GM12878 (cell line): Measurements from ENCODE around the gene TMPRSS6. TPM values are rescaled to one million over a fixed set of nuclear protein-coding genes. Genes with fewer than 3 reads are reported as not detected.

ENCODE experiments used
- ATAC-seq: fragments of 200-7000 bp; cut with Tn5 transposase; 3 replicates; pipeline ENCODE4 v1.9.1; 2020; ENCODE audit warnings: mild to moderate bottlenecking, moderate library complexity
- BruUV-seq: library from RNA; stranded (reverse); fragments of 400-500 nt; replicated peaks from 2 replicates; lab custom pipeline; 2021; lab: Mats Ljungman, UMichigan
- CTCF ChIA-PET: fragments of 300-600 bp; sonication (Branson Sonifier 250); formaldehyde crosslinking; extraction: SDS; loops from one replicate; lab custom pipeline; 2021; ENCODE audit warnings: inconsistent platforms; lab: Yijun Ruan, JAX
- POLR2A ChIA-PET: fragments of 350-600 bp; formaldehyde crosslinking; extraction: SDS; loops from one replicate; lab custom pipeline; 2021; ENCODE audit warnings: inconsistent platforms; lab: Charles Lee
- RAD21 ChIA-PET: fragments of 300-600 bp; sonication (Branson Sonifier 250); formaldehyde crosslinking; loops from one replicate; lab custom pipeline; 2023; ENCODE audit warnings: antibody characterized with exemption; ENCODE audit not compliant: unreplicated experiment; lab: Charles Lee
- SMC1A ChIA-PET: fragments of 300-600 bp; sonication (Branson Sonifier 250); formaldehyde crosslinking; loops from one replicate; lab custom pipeline; 2023; ENCODE audit not compliant: unreplicated experiment, uncharacterized antibody; lab: Charles Lee
- DNase-seq: peaks from one replicate; pipeline ENCODE4 v3.0.0-alpha.2; 2011; ENCODE audit warnings: low read depth, low spot score
- FAIRE-seq: peaks from 3 replicates; lab custom pipeline; 2011; peaks lifted over from hg19 to GRCh38; lab: Jason Lieb, UNC
- H2AFZ ChIP-seq: 2 replicates; pipeline ENCODE4 v1.6.0; 2011; ENCODE audit warnings: low read depth, low read length, control low read depth; ENCODE audit not compliant: control insufficient read depth
- H3K27ac ChIP-seq: 2 replicates; pipeline ENCODE4 v1.5.1; 2011; ENCODE audit warnings: control low read depth; ENCODE audit not compliant: control insufficient read depth, insufficient read depth
- H3K27me3 ChIP-seq, 2 experiments: replicated peaks in 1 of 2; 2 replicates each; pipeline versions ENCODE4 v1.6.0 to v1.6.1; 2011; ENCODE audit warnings: low read length in 1 of 2; ENCODE audit not compliant: control insufficient read depth in 2 of 2, insufficient read depth in 2 of 2
- H3K36me3 ChIP-seq, 2 experiments: 2 replicates each; pipeline ENCODE4 v1.5.1; 2011; ENCODE audit warnings: low read length in 1 of 2; ENCODE audit not compliant: control insufficient read depth in 2 of 2, insufficient read depth in 2 of 2
- H3K4me1 ChIP-seq: 2 replicates; pipeline ENCODE4 v1.6.1; 2011; ENCODE audit warnings: mild to moderate bottlenecking, low read length, moderate library complexity, mixed read lengths; ENCODE audit not compliant: control insufficient read depth, insufficient read depth
- H3K4me2 ChIP-seq: 2 replicates; pipeline ENCODE4 v1.6.0; 2011; ENCODE audit warnings: control low read depth; ENCODE audit not compliant: control insufficient read depth, insufficient read depth
- H3K4me3 ChIP-seq: fragments of 200-600 bp; sonication (generic); 2 replicates; pipeline ENCODE4 v1.5.1; 2016
- H3K79me2 ChIP-seq: 2 replicates; pipeline ENCODE4 v1.6.0; 2011; ENCODE audit warnings: low read length; ENCODE audit not compliant: control insufficient read depth, insufficient read depth
- H3K9ac ChIP-seq: 2 replicates; pipeline ENCODE4 v1.8.0; 2011; ENCODE audit warnings: low read length, control low read depth, mixed read lengths; ENCODE audit not compliant: control insufficient read depth, insufficient read depth
- H3K9me3 ChIP-seq: replicated peaks from 3 replicates; pipeline ENCODE4 v1.5.1; 2011; ENCODE audit warnings: mild to moderate bottlenecking, low read length; ENCODE audit not compliant: control insufficient read depth, insufficient read depth
- H4K20me1 ChIP-seq: 2 replicates; pipeline ENCODE4 v1.6.0; 2011; ENCODE audit not compliant: control insufficient read depth, insufficient read depth
- BMI1 ChIP-seq: fragments of 450-650 bp; IDR thresholded peaks from 2 replicates; pipeline ENCODE4 v1.6.1; 2016; ENCODE audit warnings: mild to moderate bottlenecking, moderate library complexity, borderline replicate concordance
- HCFC1 ChIP-seq: fragments of 150-350 bp; IDR thresholded peaks from 2 replicates; pipeline ENCODE4 v1.6.1; 2014; ENCODE audit warnings: low read length
- MEF2A ChIP-seq: IDR thresholded peaks from 2 replicates; pipeline ENCODE4 v1.6.1; 2011; ENCODE audit warnings: low read depth, mild to moderate bottlenecking, low read length, moderate library complexity; ENCODE audit not compliant: insufficient read depth
- MEF2B ChIP-seq: fragments of 450-650 bp; IDR thresholded peaks from 2 replicates; pipeline ENCODE4 v1.6.1; 2018; ENCODE audit warnings: mild to moderate bottlenecking, moderate library complexity; ENCODE audit not compliant: partially characterized antibody, poor library complexity, severe bottlenecking
- MYC ChIP-seq: IDR thresholded peaks from 2 replicates; pipeline ENCODE4 v1.6.1; 2011; ENCODE audit warnings: mild to moderate bottlenecking, low read length, moderate library complexity, inconsistent platforms; ENCODE audit not compliant: insufficient read depth, insufficient replicate concordance, insufficient read length, severe bottlenecking
- NBN ChIP-seq: fragments of 450-650 bp; IDR thresholded peaks from 2 replicates; pipeline ENCODE4 v1.6.1; 2016
- POLR2AphosphoS2 ChIP-seq: IDR thresholded peaks from 2 replicates; pipeline ENCODE4 v1.6.1; 2011; ENCODE audit warnings: low read depth, mild to moderate bottlenecking, low read length, improper control_type of control experiment, moderate library complexity
- POLR2AphosphoS5 ChIP-seq: IDR thresholded peaks from 2 replicates; pipeline ENCODE4 v1.6.1; 2011; ENCODE audit warnings: mild to moderate bottlenecking, low read length, inconsistent platforms
- RELA ChIP-seq: fragments of 450-650 bp; IDR thresholded peaks from 2 replicates; pipeline ENCODE4 v1.8.0; 2014; ENCODE audit warnings: borderline replicate concordance; ENCODE audit not compliant: partially characterized antibody
- WGBS: methylation state at CpG from one replicate; pipeline ENCODE4 v1.1.6; 2016; ENCODE audit warnings: low lambda C conversion rate; ENCODE audit not compliant: insufficient replicate concordance, insufficient coverage; ENCODE audit errors: missing lambda C conversion rate; 5-methylcytosine and 5-hydroxymethylcytosine counted together
- in situ Hi-C: fragments of 300-500 bp; cut with MboI; formaldehyde crosslinking; loops from 9 replicates; pipeline ENCODE4 v1.14.3; 2018; ENCODE audit warnings: mixed read lengths
- intact Hi-C: fragments of 100-400 bp; cut with micrococcal nuclease; formaldehyde crosslinking; loops from one replicate; pipeline ENCODE4 v1.14.2; 2022; ENCODE audit not compliant: unreplicated experiment
- polyA plus RNA-seq, 11 experiments: library from polyadenylated mRNA; depleted of rRNA in 4 of 11; unstranded in 6 of 11; stranded (reverse) in 5 of 11; fragments of >200 nt; fragmentation: Nextera tagmentation in 4 of 11; fragmentation: Illumina TruSeq in 1 of 11; extraction: Ambion mirVana in 4 of 11; extraction: Trizol in 1 of 11; gene quantifications; 1 replicate in 1 of 11; 2 replicates in 10 of 11; pipeline versions ENCODE4 v1.2.1 to v1.2.3, GENCODE V29; 2011 to 2016; ENCODE audit warnings: inconsistent platforms in 2 of 11, missing spikeins in 2 of 11, low read depth in 1 of 11
- total RNA-seq, 4 experiments: library from RNA; depleted of rRNA in 3 of 4; stranded (reverse); fragments of >200 nt in 3 of 4; fragmentation: Illumina TruSeq in 1 of 4; extraction: Trizol in 1 of 4; gene quantifications; 2 replicates each; pipeline versions ENCODE4 v1.2.1 to v1.2.3, GENCODE V29; 2013 to 2021
- TF ChIP-seq, protein P1 (sequence below): fragments of 450-650 bp; IDR thresholded peaks from 2 replicates; pipeline ENCODE4 v1.6.1; 2017; ENCODE audit warnings: antibody characterized with exemption, mild to moderate bottlenecking, moderate library complexity

Gene TMPRSS6
- total and polyA plus RNA-seq, 10 of the 15 experiments (the other 5 are each of a cell fraction or from before 2014, with no cell fraction given) = 0.06 to 0.69 (median 0.19) TPM; not detected in 6

DNA sequence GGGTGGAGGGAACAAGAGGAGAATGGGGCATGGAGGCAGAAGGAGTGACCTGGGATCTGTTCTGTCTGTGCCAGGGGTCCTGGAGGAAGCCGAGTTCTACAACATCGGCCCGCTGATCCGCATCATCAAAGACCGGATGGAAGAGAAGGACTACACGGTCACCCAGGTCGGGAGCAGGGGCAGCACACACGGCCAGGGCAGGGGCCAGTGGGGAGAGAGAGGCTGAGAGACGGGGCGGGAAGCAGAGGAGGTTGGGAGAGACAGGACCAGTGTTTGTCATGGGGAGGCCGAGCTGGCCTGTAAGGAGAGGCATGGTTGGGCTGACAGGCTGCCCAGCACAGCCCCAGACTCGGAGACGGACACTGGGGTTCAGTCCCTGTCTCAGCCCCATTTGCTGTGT, 53.3 kb downstream of the TMPRSS6 start (continued):
- TF ChIP-seq, protein P1, sequence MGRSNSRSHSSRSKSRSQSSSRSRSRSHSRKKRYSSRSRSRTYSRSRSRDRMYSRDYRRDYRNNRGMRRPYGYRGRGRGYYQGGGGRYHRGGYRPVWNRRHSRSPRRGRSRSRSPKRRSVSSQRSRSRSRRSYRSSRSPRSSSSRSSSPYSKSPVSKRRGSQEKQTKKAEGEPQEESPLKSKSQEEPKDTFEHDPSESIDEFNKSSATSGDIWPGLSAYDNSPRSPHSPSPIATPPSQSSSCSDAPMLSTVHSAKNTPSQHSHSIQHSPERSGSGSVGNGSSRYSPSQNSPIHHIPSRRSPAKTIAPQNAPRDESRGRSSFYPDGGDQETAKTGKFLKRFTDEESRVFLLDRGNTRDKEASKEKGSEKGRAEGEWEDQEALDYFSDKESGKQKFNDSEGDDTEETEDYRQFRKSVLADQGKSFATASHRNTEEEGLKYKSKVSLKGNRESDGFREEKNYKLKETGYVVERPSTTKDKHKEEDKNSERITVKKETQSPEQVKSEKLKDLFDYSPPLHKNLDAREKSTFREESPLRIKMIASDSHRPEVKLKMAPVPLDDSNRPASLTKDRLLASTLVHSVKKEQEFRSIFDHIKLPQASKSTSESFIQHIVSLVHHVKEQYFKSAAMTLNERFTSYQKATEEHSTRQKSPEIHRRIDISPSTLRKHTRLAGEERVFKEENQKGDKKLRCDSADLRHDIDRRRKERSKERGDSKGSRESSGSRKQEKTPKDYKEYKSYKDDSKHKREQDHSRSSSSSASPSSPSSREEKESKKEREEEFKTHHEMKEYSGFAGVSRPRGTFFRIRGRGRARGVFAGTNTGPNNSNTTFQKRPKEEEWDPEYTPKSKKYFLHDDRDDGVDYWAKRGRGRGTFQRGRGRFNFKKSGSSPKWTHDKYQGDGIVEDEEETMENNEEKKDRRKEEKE = no peak
- TF ChIP-seq POLR2AphosphoS5 (no peak), MEF2B (no peak), NBN (no peak)

DNA sequence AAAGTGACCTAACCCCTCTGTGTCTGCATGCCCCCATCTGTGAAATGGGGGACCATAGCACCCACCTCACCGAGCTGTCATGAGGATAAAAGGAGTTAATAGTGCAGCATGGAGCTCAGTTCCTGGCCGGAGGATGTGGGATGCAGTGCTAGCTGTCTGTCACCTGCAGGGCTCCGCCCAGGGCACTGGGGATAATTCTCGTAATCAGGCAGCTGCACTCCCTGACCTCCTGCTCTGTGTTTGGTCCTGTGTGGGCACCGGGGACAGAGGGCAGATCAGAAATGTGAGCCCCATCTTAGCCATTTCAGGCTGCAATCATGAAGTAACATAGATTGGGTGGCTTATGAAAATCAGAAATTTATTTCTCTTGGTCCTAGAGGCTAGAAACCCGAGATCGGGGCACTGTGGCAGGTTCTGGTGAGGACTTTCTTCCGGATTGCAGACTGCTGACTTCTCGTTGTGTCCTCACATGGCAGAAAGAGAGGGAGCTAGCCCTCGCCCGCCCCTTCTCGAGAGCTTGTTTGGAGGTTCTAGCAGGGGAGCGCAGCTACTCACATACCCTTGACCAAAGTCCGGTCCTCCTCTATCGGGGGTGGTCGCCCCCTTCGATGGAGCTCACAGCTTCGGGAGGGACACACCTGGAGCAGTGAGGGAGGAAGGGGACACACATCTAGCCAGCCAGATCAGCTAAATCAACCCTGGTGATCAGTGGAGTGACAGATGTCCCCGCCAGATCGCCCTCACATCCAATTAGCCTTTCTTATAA, 54.7 kb downstream of the TMPRSS6 start:
- BruUV-seq = TSS peak; percentile 53
- H3K9me3 ChIP-seq = no peaks in the 10 kb centered on the region
- peaks cover 0 to 2% of the 10 kb centered on the region in 2 experiments; a peak in 2 of 4 replicates for H3K36me3 ChIP-seq
- in situ Hi-C loops = no loop called here
- TF ChIP-seq MYC (no peak), POLR2AphosphoS2 (no peak), BMI1 (no peak), MEF2A (no peak), HCFC1 (no peak), RELA (no peak)
- TF ChIP-seq, all 136 proteins: peak for 0
- intact Hi-C loops = no loop called here
- ChIA-PET SMC1A (no interaction called here), CTCF (interaction anchor here (0.7 to 1.4 kb wide), 3 partner anchors 9 to 145 kb away, joined by 3 read pairs; no protein-coding TSS in a partner anchor), RAD21 (interaction anchor here (0.6 kb wide), 1 partner anchor 89 kb away, joined by 3 read pairs; no protein-coding TSS in a partner anchor), POLR2A (interaction anchor here (0.6 kb wide), 1 partner anchor 91 kb away, joined by 4 read pairs; no protein-coding TSS in a partner anchor)
- Histone ChIP-seq H3K27me3 (no peaks in the 10 kb centered on the region), H3K27ac (no peak overlapping the region), H3K4me1 (no peaks in the 10 kb centered on the region), H2AFZ (no peak overlapping the region), H4K20me1 (no peaks in the 10 kb centered on the region), H3K4me2 (no peak overlapping the region), H3K79me2 (no peaks in the 10 kb centered on the region), H3K9ac (no peak overlapping the region), H3K4me3 (no peak overlapping the region)
- DNase-seq = no peak
- no peak for ATAC-seq
- WGBS = 79% methylated on average over 20 of the region's 20 CpGs
- FAIRE-seq = no peak
